Caco-2 (cell line): ENCODE measurements around the gene FRYL. TPM values are rescaled to one million over a fixed set of nuclear protein-coding genes. Genes with fewer than 3 reads are reported as not detected.
A peak's percentile ranks its signal among the peaks of the same experiment; 100 is the strongest.

Experiments used
- BruUV-seq: library from RNA; stranded (reverse); fragments of 400-500 nt; replicated peaks from 2 replicates; lab custom pipeline; 2021; lab: Mats Ljungman, UMichigan
- CTCF ChIA-PET: fragments of 300-600 bp; sonication (Branson Sonifier 250); formaldehyde crosslinking; loops from one replicate; lab custom pipeline; 2022; ENCODE audit warnings: antibody characterized with exemption; lab: Charles Lee
- POLR2A ChIA-PET: fragments of 300-600 bp; sonication (Branson Sonifier 250); formaldehyde crosslinking; loops from one replicate; lab custom pipeline; 2022; ENCODE audit warnings: antibody characterized with exemption; lab: Charles Lee
- DNase-seq, 2 experiments: peaks; one replicate each; pipeline versions ENCODE4 v3.0.0 to v3.0.0-alpha.2; 2020 to 2022
- H3K27me3 ChIP-seq: replicated peaks from 2 replicates; pipeline ENCODE4 v1.6.0; 2011; ENCODE audit warnings: low read length; ENCODE audit not compliant: control insufficient read depth, insufficient read depth
- H3K36me3 ChIP-seq: 2 replicates; pipeline ENCODE4 v1.5.1; 2011; ENCODE audit warnings: low read length; ENCODE audit not compliant: control insufficient read depth, insufficient read depth
- H3K4me1 ChIP-seq: fragments of 250-450 bp; sonication (Bioruptor Pico); 2 replicates; pipeline ENCODE4 v1.5.1; 2020; ENCODE audit warnings: mild to moderate bottlenecking
- H3K4me3 ChIP-seq: 2 replicates; pipeline ENCODE4 v1.5.1; 2011; ENCODE audit warnings: low read depth, mild to moderate bottlenecking, control low read depth, low read length
- H3K9me3 ChIP-seq: fragments of 250-450 bp; sonication (Bioruptor Pico); 2 replicates; pipeline ENCODE4 v1.5.1; 2020; ENCODE audit warnings: mild to moderate bottlenecking, moderate library complexity
- H3K27ac Mint-ChIP-seq: one replicate; pipeline ENCODE4 v1.8.0; 2022; ENCODE audit warnings: mixed read lengths; ENCODE audit not compliant: unreplicated experiment
- H3K27me3 Mint-ChIP-seq: one replicate; pipeline ENCODE4 v1.8.0; 2022; ENCODE audit warnings: mixed read lengths; ENCODE audit not compliant: insufficient read depth, unreplicated experiment
- H3K36me3 Mint-ChIP-seq: one replicate; pipeline ENCODE4 v1.8.0; 2022; ENCODE audit warnings: mild to moderate bottlenecking, mixed read lengths; ENCODE audit not compliant: insufficient read depth, unreplicated experiment
- H3K4me1 Mint-ChIP-seq: one replicate; pipeline ENCODE4 v1.8.0; 2022; ENCODE audit warnings: low read depth, mixed read lengths; ENCODE audit not compliant: unreplicated experiment
- H3K4me3 Mint-ChIP-seq: one replicate; pipeline ENCODE4 v1.8.0; 2022; ENCODE audit warnings: mild to moderate bottlenecking, moderate library complexity, mixed read lengths; ENCODE audit not compliant: unreplicated experiment
- H3K9me3 Mint-ChIP-seq: one replicate; pipeline ENCODE4 v1.8.0; 2022; ENCODE audit warnings: mixed read lengths; ENCODE audit not compliant: unreplicated experiment
- intact Hi-C: fragments of 100-400 bp; cut with micrococcal nuclease; formaldehyde crosslinking; loops from one replicate; pipeline ENCODE4 v1.10.0; 2022; ENCODE audit not compliant: unreplicated experiment
- total RNA-seq: library from RNA; stranded (reverse); gene quantifications from 2 replicates; pipeline ENCODE4 v1.2.3, GENCODE V29; 2022
- TF ChIP-seq, protein P1 (sequence below), 2 experiments: fragments of 200-600 bp in 1 of 2; IDR thresholded peaks; 1 replicate in 1 of 2; 2 replicates in 1 of 2; pipeline versions ENCODE4 v1.5.1 to v1.8.0; 2011 to 2022; ENCODE audit warnings: antibody characterized with exemption in 1 of 2, control low read depth in 1 of 2, inconsistent platforms in 1 of 2, low read depth in 1 of 2, low read length in 1 of 2, mild to moderate bottlenecking in 1 of 2, moderate library complexity in 1 of 2; ENCODE audit not compliant: insufficient read depth in 1 of 2, severe bottlenecking in 1 of 2, unreplicated experiment in 1 of 2

FRYL gene
- total RNA-seq, 1 experiment from 2014 or later: 27.4 TPM

DNA sequence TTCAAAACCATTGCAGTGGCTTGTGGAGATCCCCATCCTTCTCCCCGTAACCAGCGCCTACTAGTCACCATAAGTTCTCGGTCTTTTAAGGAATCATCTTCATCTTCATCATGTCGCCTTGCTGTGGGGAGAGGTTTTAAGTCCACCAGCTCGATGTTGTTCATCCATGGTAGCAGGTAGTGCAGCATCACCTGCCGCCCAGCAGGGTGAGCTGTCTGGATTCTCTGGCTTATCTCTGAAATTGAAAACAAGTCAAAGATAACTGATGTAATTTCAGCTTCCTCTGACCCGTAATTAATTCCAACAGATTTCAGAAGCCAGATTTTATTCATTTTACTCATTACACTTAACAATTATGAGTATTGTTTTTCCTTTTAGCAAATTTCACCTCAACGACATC, 222.6 kb downstream of the FRYL start:
- no peaks in the 10 kb centered on the region for H3K4me1 ChIP-seq
- no peak overlapping the region for H3K4me3 ChIP-seq
- peak in 1 of 2 experiments; percentile 10 for DNase-seq
- no peaks in the 10 kb centered on the region; the same call in 1 of the 2 replicates for H3K36me3 ChIP-seq
- Mint-ChIP-seq H3K36me3 (peaks cover 30% of the 10 kb centered on the region), H3K27me3 (no peaks in the 10 kb centered on the region), H3K4me1 (no peaks in the 10 kb centered on the region), H3K4me3 (no peak overlapping the region), H3K9me3 (no peaks in the 10 kb centered on the region), H3K27ac (no peak overlapping the region)
- ChIA-PET POLR2A (no interaction called here), CTCF (interaction anchor here (1.1 kb wide), 1 partner anchor 21 kb away, joined by 4 read pairs; no protein-coding TSS in a partner anchor)
- H3K27me3 ChIP-seq: no peaks in the 10 kb centered on the region
- intact Hi-C loops: loop anchor here (1.0 kb wide), 1 partner anchor 406 kb away; no protein-coding TSS in a partner anchor
- no peaks in the 10 kb centered on the region for H3K9me3 ChIP-seq
- no TSS peak for BruUV-seq
- TF ChIP-seq, protein P1, sequence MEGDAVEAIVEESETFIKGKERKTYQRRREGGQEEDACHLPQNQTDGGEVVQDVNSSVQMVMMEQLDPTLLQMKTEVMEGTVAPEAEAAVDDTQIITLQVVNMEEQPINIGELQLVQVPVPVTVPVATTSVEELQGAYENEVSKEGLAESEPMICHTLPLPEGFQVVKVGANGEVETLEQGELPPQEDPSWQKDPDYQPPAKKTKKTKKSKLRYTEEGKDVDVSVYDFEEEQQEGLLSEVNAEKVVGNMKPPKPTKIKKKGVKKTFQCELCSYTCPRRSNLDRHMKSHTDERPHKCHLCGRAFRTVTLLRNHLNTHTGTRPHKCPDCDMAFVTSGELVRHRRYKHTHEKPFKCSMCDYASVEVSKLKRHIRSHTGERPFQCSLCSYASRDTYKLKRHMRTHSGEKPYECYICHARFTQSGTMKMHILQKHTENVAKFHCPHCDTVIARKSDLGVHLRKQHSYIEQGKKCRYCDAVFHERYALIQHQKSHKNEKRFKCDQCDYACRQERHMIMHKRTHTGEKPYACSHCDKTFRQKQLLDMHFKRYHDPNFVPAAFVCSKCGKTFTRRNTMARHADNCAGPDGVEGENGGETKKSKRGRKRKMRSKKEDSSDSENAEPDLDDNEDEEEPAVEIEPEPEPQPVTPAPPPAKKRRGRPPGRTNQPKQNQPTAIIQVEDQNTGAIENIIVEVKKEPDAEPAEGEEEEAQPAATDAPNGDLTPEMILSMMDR (IDR thresholded peaks at IDR 0.05; ENCODE audit: insufficient read depth in 1 of 2, low read depth in 1 of 2, low read length in 1 of 2, severe bottlenecking in 1 of 2, unreplicated experiment in 1 of 2): peak; percentile 35 to 36

DNA sequence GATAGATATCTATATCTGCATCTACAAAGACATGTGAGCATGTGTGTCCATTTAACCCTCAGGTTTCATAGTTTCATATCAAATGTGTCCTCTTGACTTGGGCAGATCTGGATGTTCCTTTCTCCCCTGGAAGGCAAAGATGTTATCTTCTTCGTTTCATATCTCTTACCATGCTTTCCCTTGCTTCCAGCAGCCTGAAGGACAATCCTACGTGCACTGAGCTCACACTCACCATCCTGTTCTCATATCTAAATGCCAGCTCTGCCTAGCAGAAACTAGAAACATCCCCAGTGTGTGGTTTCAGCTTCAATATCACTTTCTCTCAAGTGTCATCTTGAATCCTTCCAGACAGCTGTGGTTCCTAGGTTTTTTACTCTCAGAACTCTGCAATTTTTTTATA, 223.8 kb downstream of the FRYL start:
- H3K27me3 ChIP-seq: no peaks in the 10 kb centered on the region
- no peak overlapping the region for H3K27ac Mint-ChIP-seq
- ChIA-PET CTCF (no interaction called here), POLR2A (no interaction called here)
- H3K9me3 ChIP-seq: no peaks in the 10 kb centered on the region
- no peaks in the 10 kb centered on the region; the same call in 1 of the 2 replicates for H3K36me3 ChIP-seq
- no peak overlapping the region for H3K4me3 ChIP-seq
- no peaks in the 10 kb centered on the region for H3K9me3 Mint-ChIP-seq
- intact Hi-C loops: no loop called here
- BruUV-seq: no TSS peak
- no peaks in the 10 kb centered on the region for H3K27me3 Mint-ChIP-seq
- no peaks in the 10 kb centered on the region for H3K4me1 Mint-ChIP-seq
- no peak for DNase-seq
- TF ChIP-seq, protein P1 (IDR thresholded peaks at IDR 0.05; ENCODE audit: insufficient read depth in 1 of 2, low read depth in 1 of 2, low read length in 1 of 2, severe bottlenecking in 1 of 2, unreplicated experiment in 1 of 2): no peak
- no peak overlapping the region for H3K4me3 Mint-ChIP-seq
- H3K4me1 ChIP-seq: no peaks in the 10 kb centered on the region
- peaks cover 30% of the 10 kb centered on the region for H3K36me3 Mint-ChIP-seq

DNA sequence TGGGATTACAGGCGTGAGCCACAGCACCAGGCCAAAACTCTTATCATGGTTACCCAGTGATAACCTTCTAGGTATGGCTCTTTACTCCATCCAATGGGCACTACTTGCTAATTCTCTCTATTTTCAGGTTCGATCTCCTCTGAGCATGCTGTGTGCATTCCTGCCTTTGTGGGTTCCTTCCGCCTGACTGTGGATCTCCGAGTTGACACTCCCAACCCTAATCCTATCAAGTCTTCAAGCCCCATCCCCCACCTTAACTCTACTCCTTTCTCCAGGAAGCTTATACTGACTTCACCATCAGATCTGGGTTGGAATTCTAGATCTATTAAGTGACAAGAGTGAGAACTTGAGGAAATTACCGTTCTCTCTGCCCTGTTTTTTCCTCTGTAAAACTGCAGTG, 225.5 kb downstream of the FRYL start:
- H3K4me3 Mint-ChIP-seq: no peak overlapping the region
- Histone ChIP-seq H3K36me3 (no peaks in the 10 kb centered on the region), H3K4me1 (no peaks in the 10 kb centered on the region), H3K9me3 (no peaks in the 10 kb centered on the region), H3K4me3 (no peak overlapping the region), H3K27me3 (no peaks in the 10 kb centered on the region)
- no peak overlapping the region for H3K27ac Mint-ChIP-seq
- POLR2A ChIA-PET: no interaction called here
- H3K27me3 Mint-ChIP-seq: no peaks in the 10 kb centered on the region
- TF ChIP-seq, protein P1 (IDR thresholded peaks at IDR 0.05; ENCODE audit: insufficient read depth in 1 of 2, low read depth in 1 of 2, low read length in 1 of 2, severe bottlenecking in 1 of 2, unreplicated experiment in 1 of 2): no peak
- H3K9me3 Mint-ChIP-seq: no peaks in the 10 kb centered on the region
- intact Hi-C loops: no loop called here
- no TSS peak for BruUV-seq
- no peaks in the 10 kb centered on the region for H3K4me1 Mint-ChIP-seq
- no peak for DNase-seq
- H3K36me3 Mint-ChIP-seq: peaks cover 32% of the 10 kb centered on the region
- CTCF ChIA-PET: no interaction called here
